H1 (cell line): ENCODE measurements around the gene LENG9. TPM values are rescaled to one million over a fixed set of nuclear protein-coding genes. Genes with fewer than 3 reads are reported as not detected.
"Not testable (repeated sequence)": the region's sequence is repeated elsewhere in the genome, so short reads cannot be mapped to it uniquely, and the experiment has no call there.

Experiments used
- CTCF ChIA-PET: fragments of 300-600 bp; sonication (Branson Sonifier 250); formaldehyde crosslinking; loops from one replicate; lab custom pipeline; 2021; ENCODE audit not compliant: partially characterized antibody; lab: Charles Lee
- POLR2A ChIA-PET: fragments of 300-600 bp; sonication (Branson Sonifier 250); formaldehyde crosslinking; loops from one replicate; lab custom pipeline; 2021; ENCODE audit warnings: inconsistent platforms; ENCODE audit not compliant: partially characterized antibody; lab: Charles Lee
- DNase-seq, 2 experiments: peaks; one replicate each; pipeline versions ENCODE4 v3.0.0 to v3.0.0-alpha.2; 2010 to 2022; ENCODE audit warnings: low spot score in 2 of 2, low read depth in 1 of 2, mixed read lengths in 1 of 2
- FAIRE-seq: peaks from 2 replicates; lab custom pipeline; 2011; peaks lifted over from hg19 to GRCh38; lab: Jason Lieb, UNC
- H2AFZ ChIP-seq: 2 replicates; pipeline ENCODE4 v1.8.1; 2012; ENCODE audit warnings: low read length, inconsistent platforms
- H2AK5ac ChIP-seq: 2 replicates; pipeline ENCODE4 v1.6.1; 2013; ENCODE audit warnings: low read depth, low read length
- H2BK120ac ChIP-seq: replicated peaks from 2 replicates; pipeline ENCODE3; 2013; ENCODE audit warnings: low read depth, low read length, inconsistent platforms
- H2BK12ac ChIP-seq: 2 replicates; pipeline ENCODE4 v1.6.1; 2013; ENCODE audit warnings: low read depth, low read length
- H2BK15ac ChIP-seq: 2 replicates; pipeline ENCODE4 v1.6.1; 2013; ENCODE audit warnings: low read length
- H2BK20ac ChIP-seq: 2 replicates; pipeline ENCODE4 v1.6.1; 2013; ENCODE audit warnings: low read length
- H2BK5ac ChIP-seq: 2 replicates; pipeline ENCODE4 v1.6.1; 2013; ENCODE audit warnings: low read depth, low read length
- H3K14ac ChIP-seq: 2 replicates; pipeline ENCODE4 v1.6.1; 2013; ENCODE audit warnings: inconsistent platforms; ENCODE audit not compliant: insufficient read length
- H3K18ac ChIP-seq: 2 replicates; pipeline ENCODE4 v1.6.1; 2013; ENCODE audit warnings: low read length; ENCODE audit errors: extremely low read depth
- H3K23ac ChIP-seq: 2 replicates; pipeline ENCODE4 v1.6.1; 2013; ENCODE audit warnings: inconsistent platforms; ENCODE audit not compliant: insufficient read length
- H3K23me2 ChIP-seq: 2 replicates; pipeline ENCODE4 v1.6.1; 2013; ENCODE audit warnings: low read depth, low read length
- H3K27ac ChIP-seq: 2 replicates; pipeline ENCODE4 v1.6.1; 2011; ENCODE audit warnings: low read depth, low read length, inconsistent platforms
- H3K27me3 ChIP-seq, 4 experiments: replicated peaks in 1 of 4; 1 replicate in 1 of 4; 2 replicates in 3 of 4; pipeline versions ENCODE4 v1.6.1 to v1.8.1; 2011 to 2013; ENCODE audit warnings: low read length in 3 of 4, mild to moderate bottlenecking in 3 of 4, inconsistent platforms in 2 of 4, mixed read lengths in 2 of 4, moderate library complexity in 1 of 4; ENCODE audit not compliant: control insufficient read depth in 3 of 4, insufficient read depth in 3 of 4; ENCODE audit errors: extremely low read depth in 1 of 4
- H3K36me3 ChIP-seq, 4 experiments: 2 replicates each; pipeline versions ENCODE4 v1.6.1 to v1.8.1; 2011 to 2013; ENCODE audit warnings: mild to moderate bottlenecking in 4 of 4, low read length in 3 of 4, moderate library complexity in 2 of 4, control low read depth in 1 of 4, inconsistent platforms in 1 of 4; ENCODE audit not compliant: insufficient read depth in 4 of 4, control insufficient read depth in 2 of 4
- H3K4ac ChIP-seq: replicated peaks from 2 replicates; pipeline ENCODE3; 2013; ENCODE audit warnings: low read length, low read depth, mixed read lengths, inconsistent platforms; ENCODE audit not compliant: insufficient read length
- H3K4me1 ChIP-seq, 4 experiments: replicated peaks in 1 of 4; 1 replicate in 1 of 4; 2 replicates in 3 of 4; pipeline versions ENCODE4 v1.6.1 to v1.8.1; 2011 to 2013; ENCODE audit warnings: low read length in 3 of 4, inconsistent platforms in 2 of 4, mixed read lengths in 1 of 4; ENCODE audit not compliant: insufficient read depth in 4 of 4, control insufficient read depth in 3 of 4
- H3K4me2 ChIP-seq, 2 experiments: 2 replicates each; pipeline versions ENCODE4 v1.6.1 to v1.8.1; 2011 to 2013; ENCODE audit warnings: low read depth in 2 of 2, low read length in 2 of 2, control low read depth in 1 of 2, inconsistent platforms in 1 of 2, mild to moderate bottlenecking in 1 of 2; ENCODE audit not compliant: insufficient read depth in 1 of 2
- H3K4me3 ChIP-seq, 4 experiments: fragments of 200-600, 300-600 bp in 1 of 4; sonication (generic), shearing (Covaris generic), sonication (Bioruptor Twin) in 1 of 4; 2 replicates each; pipeline versions ENCODE4 v1.5.1 to v1.8.1; 2011 to 2016; ENCODE audit warnings: low read length in 4 of 4, low read depth in 3 of 4, control low read depth in 2 of 4, inconsistent platforms in 2 of 4, mild to moderate bottlenecking in 2 of 4, mixed read lengths in 1 of 4, moderate library complexity in 1 of 4; ENCODE audit not compliant: insufficient read depth in 2 of 4; ENCODE audit errors: extremely low read depth in 1 of 4
- H3K56ac ChIP-seq: replicated peaks from 2 replicates; pipeline ENCODE3; 2013; ENCODE audit warnings: low read depth, mild to moderate bottlenecking, mixed read lengths, low read length, inconsistent platforms; ENCODE audit not compliant: insufficient read length
- H3K79me1 ChIP-seq: 2 replicates; pipeline ENCODE4 v1.6.1; 2013; ENCODE audit warnings: low read depth, low read length, control low read depth
- H3K79me2 ChIP-seq, 2 experiments: 2 replicates each; pipeline versions ENCODE4 v1.6.1 to v1.8.1; 2012 to 2013; ENCODE audit warnings: low read length in 2 of 2, mild to moderate bottlenecking in 2 of 2, inconsistent platforms in 1 of 2; ENCODE audit not compliant: insufficient read depth in 2 of 2, control insufficient read depth in 1 of 2
- H3K9ac ChIP-seq, 4 experiments: replicated peaks in 1 of 4; 1 replicate in 1 of 4; 2 replicates in 3 of 4; pipeline versions ENCODE4 v1.6.1 to v1.8.1; 2011 to 2013; ENCODE audit warnings: low read depth in 3 of 4, low read length in 3 of 4, control low read depth in 2 of 4, mild to moderate bottlenecking in 2 of 4, moderate library complexity in 2 of 4, inconsistent platforms in 1 of 4; ENCODE audit errors: extremely low read depth in 1 of 4
- H3K9me3 ChIP-seq, 2 experiments: 2 replicates each; pipeline versions ENCODE4 v1.6.1 to v1.8.1; 2012 to 2013; ENCODE audit warnings: mild to moderate bottlenecking in 2 of 2, moderate library complexity in 2 of 2, control low read depth in 1 of 2, inconsistent platforms in 1 of 2, low read depth in 1 of 2, low read length in 1 of 2, mixed read lengths in 1 of 2; ENCODE audit not compliant: insufficient read depth in 2 of 2
- H4K20me1 ChIP-seq, 2 experiments: replicated peaks in 1 of 2; 2 replicates each; pipeline versions ENCODE3 to v1.8.1; 2011 to 2013; ENCODE audit warnings: inconsistent platforms in 2 of 2, low read length in 2 of 2, mild to moderate bottlenecking in 1 of 2; ENCODE audit not compliant: insufficient read depth in 2 of 2, control insufficient read depth in 1 of 2
- H4K5ac ChIP-seq: 2 replicates; pipeline ENCODE4 v1.6.1; 2013; ENCODE audit warnings: low read length, low read depth, mixed read lengths, inconsistent platforms; ENCODE audit not compliant: insufficient read length
- H4K8ac ChIP-seq: 2 replicates; pipeline ENCODE4 v1.8.0; 2013; ENCODE audit warnings: mild to moderate bottlenecking, moderate library complexity, low read length, inconsistent platforms; ENCODE audit not compliant: insufficient read depth; ENCODE audit errors: extremely low read depth
- H4K91ac ChIP-seq: replicated peaks from 2 replicates; pipeline ENCODE3; 2013; ENCODE audit warnings: low read length, mixed read lengths, inconsistent platforms; ENCODE audit not compliant: insufficient read length
- WGBS, 2 experiments: shearing (Covaris generic) in 1 of 2; methylation state at CpG; one replicate each; pipeline versions ENCODE4 v1.1.6 to v1.1.7; 2013 to 2015; ENCODE audit warnings: low lambda C conversion rate in 2 of 2, mixed read lengths in 2 of 2, inconsistent platforms in 1 of 2, low coverage in 1 of 2, missing lambda C conversion rate in 1 of 2; ENCODE audit not compliant: insufficient replicate concordance in 2 of 2, insufficient coverage in 1 of 2, insufficient read length in 1 of 2; ENCODE audit errors: extremely low coverage in 1 of 2, missing lambda C conversion rate in 1 of 2; 5-methylcytosine and 5-hydroxymethylcytosine counted together
- polyA plus RNA-seq, 7 experiments: library from polyadenylated mRNA; depleted of rRNA in 3 of 7; stranded (reverse) in 5 of 7; unstranded in 2 of 7; fragments of >200 nt in 5 of 7; fragments of 200-250 nt in 2 of 7; gene quantifications; 1 replicate in 5 of 7; 2 replicates in 1 of 7; 4 replicates in 1 of 7; pipeline versions ENCODE4 v1.2.1 to v1.2.3, GENCODE V29; 2011 to 2013; ENCODE audit warnings: missing spikeins in 2 of 7, mixed read lengths in 2 of 7
- total RNA-seq: library from RNA; stranded (reverse); fragmentation: NEBNext Ultra II Directional; extraction: Animal tissue kit (Norgen Biotek cat#: 25700); gene quantifications from 2 replicates; pipeline ENCODE4 v1.2.1, GENCODE V29; 2021

LENG9 gene
- total and polyA plus RNA-seq, 2 of the 8 experiments (the other 6 are each of a cell fraction or from before 2014, with no cell fraction given), result 1.6 to 3.9 TPM

GRCh38 chr19:54508487-54508886, 44.9 kb upstream of the LENG9 start:
- H3K27ac ChIP-seq, H3K36me3 ChIP-seq, DNase-seq, H3K4ac ChIP-seq, POLR2A ChIA-PET, H2AK5ac ChIP-seq, H2BK12ac ChIP-seq, H3K14ac ChIP-seq, H3K18ac ChIP-seq, H4K8ac ChIP-seq, H3K23ac ChIP-seq, FAIRE-seq, CTCF ChIA-PET, H2BK15ac ChIP-seq, H3K56ac ChIP-seq, H2BK120ac ChIP-seq, H2AFZ ChIP-seq, H3K4me1 ChIP-seq, H4K5ac ChIP-seq, H3K27me3 ChIP-seq, H4K20me1 ChIP-seq, H3K79me1 ChIP-seq, H3K79me2 ChIP-seq, H3K23me2 ChIP-seq, H4K91ac ChIP-seq, H2BK5ac ChIP-seq, H3K4me3 ChIP-seq, H3K9ac ChIP-seq, H3K4me2 ChIP-seq, H2BK20ac ChIP-seq: not testable (repeated sequence)
- 78% methylated on average over 2 of the region's 3 CpGs; no CpG with 5 or more reads in 1 of the 2 experiments for WGBS, 2 experiments
- H3K9me3 ChIP-seq, result peaks cover 29 to 54% of the 10 kb centered on the region in 2 experiments
